Midbrain (tissue), 1 donor: ENCODE results near the gene CLCN7.
A peak's percentile ranks its signal among the peaks of the same experiment; 100 is the strongest.

Experiments used
- DNase-seq: peaks from one replicate; lab custom pipeline; 2025; lab: John Stamatoyannopoulos, UW

The CLCN7 gene

GRCh38 chr16:1474796-1475551, at the start of gene CLCN7:
TSS of gene CLCN7 (minus strand) at chr16:1475028. CDS start at chr16:1474974, 54 bp downstream.
- DNase-seq, result peak; percentile 82

- DNase-seq, result no peak
Measured at GRCh38 chr16:1524366-1524765, 49.5 kb upstream of the CLCN7 start.

- no peak for DNase-seq
Measured at GRCh38 chr16:1523581-1524245, 48.9 kb upstream of the CLCN7 start.

- DNase-seq, result no peak
Measured at GRCh38 chr16:1520461-1520860, 45.6 kb upstream of the CLCN7 start.

- no peak for DNase-seq
Measured at GRCh38 chr16:1519831-1520230, 45.0 kb upstream of the CLCN7 start.

- DNase-seq, result no peak
Measured at GRCh38 chr16:1518626-1519135, 43.9 kb upstream of the CLCN7 start.

- DNase-seq, result no peak
Measured at GRCh38 chr16:1514507-1514906, 39.7 kb upstream of the CLCN7 start.

- no peak for DNase-seq
Measured at GRCh38 chr16:1512774-1513173, 37.9 kb upstream of the CLCN7 start.

- no peak for DNase-seq
Measured at GRCh38 chr16:1511662-1512569, 37.1 kb upstream of the CLCN7 start.

- no peak for DNase-seq
Measured at GRCh38 chr16:1510941-1511351, 36.1 kb upstream of the CLCN7 start.

GRCh38 chr16:1510272-1510671, 35.4 kb upstream of the CLCN7 start:
- DNase-seq, result no peak

GRCh38 chr16:1509307-1510221, 34.7 kb upstream of the CLCN7 start:
- no peak for DNase-seq

- no peak for DNase-seq
Measured at GRCh38 chr16:1508494-1509187, 33.8 kb upstream of the CLCN7 start.

- no peak for DNase-seq
Measured at GRCh38 chr16:1506494-1507213, 31.8 kb upstream of the CLCN7 start.

GRCh38 chr16:1505912-1506311, 31.1 kb upstream of the CLCN7 start:
- no peak for DNase-seq

GRCh38 chr16:1505073-1505844, 30.4 kb upstream of the CLCN7 start:
- no peak for DNase-seq

GRCh38 chr16:1503110-1503955, 28.5 kb upstream of the CLCN7 start:
- DNase-seq, result no peak
